OCI-LY7 (cell line): ENCODE data around the gene GALNT12.

Experiments used
- EZH2phosphoT487 ChIP-seq: fragments of 200-600 bp; sonication (generic); IDR thresholded peaks from 2 replicates; pipeline ENCODE4 v1.6.1; 2018; ENCODE audit warnings: low read depth, borderline replicate concordance, mild to moderate bottlenecking, mixed run types, antibody characterized with exemption, low read length, moderate library complexity, mixed read lengths
- TF ChIP-seq, protein P1 (sequence below): fragments of 200-600 bp; sonication (generic); conservative IDR thresholded peaks from 2 replicates; pipeline ENCODE4 v1.5.1; 2014; ENCODE audit warnings: mild to moderate bottlenecking, antibody characterized with exemption, low read length, moderate library complexity, mixed read lengths

DNA sequence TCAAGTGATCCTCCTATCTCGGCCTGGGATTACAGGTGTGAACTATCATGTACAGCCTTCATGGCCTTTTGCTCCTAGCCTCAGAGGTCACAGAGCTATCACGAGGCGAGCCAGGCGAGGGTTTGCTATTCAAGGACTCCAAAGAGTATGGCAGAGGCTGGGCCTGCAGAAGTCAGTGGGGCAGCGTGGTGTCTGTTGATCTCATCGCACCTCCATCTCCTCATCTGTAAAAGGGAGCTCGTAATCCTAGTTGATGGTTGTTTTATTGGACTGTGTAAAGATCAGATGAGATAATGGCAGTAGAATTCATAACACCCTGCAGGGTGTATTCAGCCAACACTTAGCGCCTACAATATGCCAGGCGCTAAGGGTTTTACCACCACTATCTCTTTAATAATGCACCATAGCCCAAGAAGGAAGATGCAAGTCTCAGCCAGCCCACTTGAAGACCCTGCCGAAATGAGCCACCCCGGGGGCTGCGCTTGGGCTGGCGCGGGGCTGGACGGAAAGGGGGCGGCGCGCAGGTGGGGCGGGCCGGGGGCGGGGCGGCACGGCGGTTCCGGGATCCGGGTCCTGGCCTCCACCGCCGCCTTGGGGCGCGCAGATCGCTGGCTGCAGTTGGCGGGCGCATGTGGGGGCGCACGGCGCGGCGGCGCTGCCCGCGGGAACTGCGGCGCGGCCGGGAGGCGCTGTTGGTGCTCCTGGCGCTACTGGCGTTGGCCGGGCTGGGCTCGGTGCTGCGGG is at the start of gene GALNT12:
- TF ChIP-seq, protein P1, sequence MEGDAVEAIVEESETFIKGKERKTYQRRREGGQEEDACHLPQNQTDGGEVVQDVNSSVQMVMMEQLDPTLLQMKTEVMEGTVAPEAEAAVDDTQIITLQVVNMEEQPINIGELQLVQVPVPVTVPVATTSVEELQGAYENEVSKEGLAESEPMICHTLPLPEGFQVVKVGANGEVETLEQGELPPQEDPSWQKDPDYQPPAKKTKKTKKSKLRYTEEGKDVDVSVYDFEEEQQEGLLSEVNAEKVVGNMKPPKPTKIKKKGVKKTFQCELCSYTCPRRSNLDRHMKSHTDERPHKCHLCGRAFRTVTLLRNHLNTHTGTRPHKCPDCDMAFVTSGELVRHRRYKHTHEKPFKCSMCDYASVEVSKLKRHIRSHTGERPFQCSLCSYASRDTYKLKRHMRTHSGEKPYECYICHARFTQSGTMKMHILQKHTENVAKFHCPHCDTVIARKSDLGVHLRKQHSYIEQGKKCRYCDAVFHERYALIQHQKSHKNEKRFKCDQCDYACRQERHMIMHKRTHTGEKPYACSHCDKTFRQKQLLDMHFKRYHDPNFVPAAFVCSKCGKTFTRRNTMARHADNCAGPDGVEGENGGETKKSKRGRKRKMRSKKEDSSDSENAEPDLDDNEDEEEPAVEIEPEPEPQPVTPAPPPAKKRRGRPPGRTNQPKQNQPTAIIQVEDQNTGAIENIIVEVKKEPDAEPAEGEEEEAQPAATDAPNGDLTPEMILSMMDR = no peak
- no peak for TF ChIP-seq EZH2phosphoT487
